ES-I3 (cell line): ENCODE results near the gene FSTL4.

Source experiments
- H3K36me3 ChIP-seq: 2 replicates; pipeline ENCODE4 v1.6.1; 2013; ENCODE audit warnings: mild to moderate bottlenecking, low read length, control low read depth, moderate library complexity; ENCODE audit not compliant: insufficient read depth
- H3K4me1 ChIP-seq: 2 replicates; pipeline ENCODE4 v1.6.1; 2013; ENCODE audit warnings: mild to moderate bottlenecking, control low read depth, low read length; ENCODE audit not compliant: insufficient read depth
- H3K9ac ChIP-seq: 2 replicates; pipeline ENCODE4 v1.6.1; 2013; ENCODE audit warnings: low read depth, mild to moderate bottlenecking, low read length, moderate library complexity
- H3K9me3 ChIP-seq: 2 replicates; pipeline ENCODE4 v1.6.1; 2013; ENCODE audit warnings: mild to moderate bottlenecking, low read length, moderate library complexity; ENCODE audit not compliant: control insufficient read depth, insufficient read depth

The FSTL4 gene

DNA sequence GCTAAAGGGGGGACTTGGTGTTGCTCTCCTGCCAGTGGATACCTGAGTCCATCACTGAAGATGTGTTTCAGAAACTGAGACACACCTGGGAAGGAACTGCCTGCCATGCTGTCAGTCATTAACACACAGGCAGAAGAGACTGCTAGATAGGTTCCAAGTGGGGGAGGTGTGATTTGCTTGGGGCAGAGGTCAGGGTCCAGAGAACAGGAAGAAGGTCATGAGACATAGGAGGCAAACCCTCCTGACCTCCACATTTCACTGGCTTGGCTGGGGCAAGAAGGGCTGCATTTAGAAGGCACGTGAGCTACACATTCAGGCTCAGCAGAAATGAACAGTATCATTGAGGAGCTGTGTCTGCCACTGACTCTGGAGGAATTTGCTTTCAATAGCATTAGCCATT, 344.7 kb downstream of the FSTL4 start:
- no peaks in the 10 kb centered on the region for H3K4me1 ChIP-seq
- no peaks in the 10 kb centered on the region for H3K9me3 ChIP-seq
- H3K9ac ChIP-seq, result no peak overlapping the region
- no peaks in the 10 kb centered on the region for H3K36me3 ChIP-seq

- Histone ChIP-seq H3K9ac (no peak overlapping the region), H3K4me1 (no peaks in the 10 kb centered on the region), H3K36me3 (no peaks in the 10 kb centered on the region), H3K9me3 (no peaks in the 10 kb centered on the region)
Measured at GRCh38 chr5:133266966-133267365, 345.4 kb downstream of the FSTL4 start.

GRCh38 chr5:133266527-133266878, 345.8 kb downstream of the FSTL4 start:
- no peaks in the 10 kb centered on the region for H3K4me1 ChIP-seq
- no peaks in the 10 kb centered on the region for H3K9me3 ChIP-seq
- H3K36me3 ChIP-seq, result no peaks in the 10 kb centered on the region
- H3K9ac ChIP-seq, result no peak overlapping the region

DNA sequence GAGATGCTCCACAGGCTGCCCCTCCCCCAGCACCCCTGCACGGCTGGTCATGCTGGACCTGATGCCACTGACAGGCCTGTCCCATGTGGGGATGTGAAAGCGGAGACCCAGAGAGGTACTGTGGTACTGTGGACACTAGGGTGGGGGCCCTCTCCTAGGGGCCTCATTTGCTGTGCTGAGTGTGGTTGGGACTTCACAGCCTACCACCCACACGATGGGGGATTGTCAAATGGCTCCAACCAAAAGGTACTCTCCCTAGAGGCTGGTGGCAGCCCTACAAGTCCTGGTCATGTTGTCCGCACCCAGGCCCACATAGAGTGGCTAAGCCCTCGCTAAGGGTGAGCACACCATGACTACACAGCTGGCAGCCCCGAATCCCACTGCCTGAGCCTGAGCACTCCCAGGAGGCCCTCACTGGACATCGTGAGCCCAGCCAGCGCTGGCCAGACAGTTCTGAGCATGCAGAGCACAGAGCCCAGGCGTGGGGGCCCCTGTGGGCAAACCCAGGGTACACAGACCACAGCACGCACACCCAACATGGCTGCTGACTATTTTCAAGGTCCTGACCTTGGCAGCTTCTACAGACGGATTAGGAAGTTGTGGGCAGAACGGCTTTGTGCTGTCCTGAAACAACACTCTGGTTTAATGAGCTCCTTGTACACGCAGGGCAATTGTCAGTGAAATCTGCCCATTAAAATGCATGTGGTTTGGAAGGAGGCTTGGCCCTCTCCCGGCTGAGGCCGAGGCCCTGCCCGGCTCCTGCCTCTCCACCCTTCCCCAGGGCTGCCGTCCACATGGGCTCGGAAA, 346.4 kb downstream of the FSTL4 start:
- Histone ChIP-seq H3K9me3 (no peaks in the 10 kb centered on the region), H3K9ac (no peak overlapping the region), H3K4me1 (no peaks in the 10 kb centered on the region), H3K36me3 (no peaks in the 10 kb centered on the region)

DNA sequence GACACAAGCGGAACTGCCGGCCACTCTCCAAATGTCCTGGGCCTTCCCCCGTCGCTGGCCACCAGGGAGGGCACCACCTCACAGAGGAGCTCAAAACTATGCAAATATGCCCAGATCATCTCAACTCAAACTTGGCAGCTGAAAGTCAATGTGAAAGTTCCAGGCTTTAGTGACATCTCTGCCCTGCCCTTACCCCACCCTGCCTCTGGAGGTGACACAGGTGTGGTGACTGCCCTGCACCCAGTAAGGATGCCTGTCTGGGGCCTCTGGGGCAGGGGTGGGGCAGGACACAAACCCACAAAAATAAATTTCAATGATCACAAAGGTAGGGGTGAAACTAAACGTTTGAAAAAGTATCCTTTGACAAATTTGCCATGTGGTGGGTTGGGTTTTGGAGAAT, 347.1 kb downstream of the FSTL4 start:
- no peaks in the 10 kb centered on the region for H3K9me3 ChIP-seq
- H3K36me3 ChIP-seq, result no peaks in the 10 kb centered on the region
- H3K4me1 ChIP-seq, result no peaks in the 10 kb centered on the region
- H3K9ac ChIP-seq, result no peak overlapping the region

DNA sequence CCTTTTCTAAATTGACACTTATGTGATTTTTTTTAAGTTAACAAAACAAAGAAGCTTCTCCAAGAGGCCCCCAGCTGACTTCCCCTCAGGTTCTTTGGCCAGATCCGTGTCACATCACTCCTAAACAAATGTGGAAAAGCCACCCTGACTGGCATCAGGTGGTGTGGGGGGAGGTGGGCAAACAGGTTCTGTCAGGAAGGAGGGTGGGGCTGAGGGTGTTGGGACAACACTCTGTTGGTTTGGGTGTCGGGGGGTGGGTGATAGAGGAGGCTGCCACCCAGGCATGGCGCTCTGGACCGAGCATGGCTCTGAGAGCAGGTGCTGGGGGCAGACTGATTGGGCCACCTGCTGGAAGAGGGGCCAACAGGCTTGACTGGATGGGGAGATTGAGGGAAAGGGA, 349.7 kb downstream of the FSTL4 start:
- no peaks in the 10 kb centered on the region for H3K4me1 ChIP-seq
- no peak overlapping the region for H3K9ac ChIP-seq
- no peaks in the 10 kb centered on the region; the same call in 1 of the 2 replicates for H3K36me3 ChIP-seq
- H3K9me3 ChIP-seq, result no peaks in the 10 kb centered on the region

GRCh38 chr5:133261993-133262392, 350.3 kb downstream of the FSTL4 start:
- H3K9ac ChIP-seq, result no peak overlapping the region
- no peaks in the 10 kb centered on the region; the same call in 1 of the 2 replicates for H3K36me3 ChIP-seq
- no peaks in the 10 kb centered on the region for H3K9me3 ChIP-seq
- no peaks in the 10 kb centered on the region for H3K4me1 ChIP-seq

GRCh38 chr5:133260715-133261114, 351.6 kb downstream of the FSTL4 start:
- no peaks in the 10 kb centered on the region for H3K4me1 ChIP-seq
- H3K36me3 ChIP-seq, result no peaks in the 10 kb centered on the region; the same call in 1 of the 2 replicates
- no peak overlapping the region for H3K9ac ChIP-seq
- H3K9me3 ChIP-seq, result no peaks in the 10 kb centered on the region

- Histone ChIP-seq H3K9ac (no peak overlapping the region), H3K36me3 (no peaks in the 10 kb centered on the region; the same call in 1 of the 2 replicates), H3K4me1 (no peaks in the 10 kb centered on the region), H3K9me3 (no peaks in the 10 kb centered on the region)
Measured at GRCh38 chr5:133259199-133259997, 352.9 kb downstream of the FSTL4 start.

DNA sequence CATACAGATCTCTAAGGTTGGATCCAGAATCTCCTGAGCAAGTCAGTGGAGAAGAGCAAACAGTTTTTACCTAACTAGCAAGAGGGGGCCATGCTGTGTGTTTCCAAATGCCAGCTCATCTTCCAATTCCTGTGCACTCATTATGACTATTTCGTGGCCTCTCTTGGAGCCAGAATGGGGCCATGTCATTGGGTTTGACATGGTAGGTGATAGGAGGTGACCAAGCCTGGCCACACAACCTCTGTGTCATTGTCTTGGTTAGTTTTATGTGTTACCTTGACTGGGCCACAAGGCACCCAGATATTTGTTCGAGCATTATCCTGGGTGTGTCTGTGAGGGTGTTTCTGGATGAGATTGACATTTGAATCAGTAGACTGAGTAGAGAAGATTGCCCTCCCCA, 354.4 kb downstream of the FSTL4 start:
- H3K4me1 ChIP-seq, result no peaks in the 10 kb centered on the region
- H3K9me3 ChIP-seq, result no peaks in the 10 kb centered on the region
- no peak overlapping the region for H3K9ac ChIP-seq
- H3K36me3 ChIP-seq, result no peaks in the 10 kb centered on the region; the same call in 1 of the 2 replicates

DNA sequence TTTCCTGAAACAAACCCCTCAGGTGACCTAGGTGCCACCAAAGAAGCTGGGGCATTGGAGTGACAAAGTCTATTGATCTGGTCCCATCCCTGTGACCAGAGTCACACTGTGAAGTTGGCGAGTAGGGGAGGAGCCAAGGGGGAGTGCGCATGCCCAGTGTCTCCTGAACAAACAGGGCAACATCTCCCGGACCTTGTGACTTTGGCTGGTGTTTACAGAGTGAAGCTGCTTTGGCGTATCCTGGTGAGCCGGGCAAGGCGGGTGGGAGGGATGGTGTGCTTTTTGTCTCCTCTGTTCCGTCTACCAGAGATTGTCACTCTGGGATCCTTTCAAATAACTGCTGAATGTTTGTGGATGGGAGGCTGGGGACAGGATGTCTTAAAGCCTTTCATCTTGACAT, 356.1 kb downstream of the FSTL4 start:
- no peak overlapping the region for H3K9ac ChIP-seq
- no peaks in the 10 kb centered on the region for H3K9me3 ChIP-seq
- peaks cover 3% of the 10 kb centered on the region; the same call in 1 of the 2 replicates for H3K4me1 ChIP-seq
- no peaks in the 10 kb centered on the region; the same call in 1 of the 2 replicates for H3K36me3 ChIP-seq

- Histone ChIP-seq H3K9me3 (no peaks in the 10 kb centered on the region), H3K36me3 (no peaks in the 10 kb centered on the region; the same call in 1 of the 2 replicates), H3K9ac (no peak overlapping the region), H3K4me1 (peaks cover 3% of the 10 kb centered on the region; the same call in 1 of the 2 replicates)
Measured at GRCh38 chr5:133254803-133255202, 357.5 kb downstream of the FSTL4 start.

- Histone ChIP-seq H3K9me3 (no peaks in the 10 kb centered on the region), H3K9ac (no peak overlapping the region), H3K4me1 (peaks cover 3% of the 10 kb centered on the region; the same call in 1 of the 2 replicates), H3K36me3 (no peaks in the 10 kb centered on the region; the same call in 1 of the 2 replicates)
Measured at GRCh38 chr5:133253671-133254070, 358.7 kb downstream of the FSTL4 start.

DNA sequence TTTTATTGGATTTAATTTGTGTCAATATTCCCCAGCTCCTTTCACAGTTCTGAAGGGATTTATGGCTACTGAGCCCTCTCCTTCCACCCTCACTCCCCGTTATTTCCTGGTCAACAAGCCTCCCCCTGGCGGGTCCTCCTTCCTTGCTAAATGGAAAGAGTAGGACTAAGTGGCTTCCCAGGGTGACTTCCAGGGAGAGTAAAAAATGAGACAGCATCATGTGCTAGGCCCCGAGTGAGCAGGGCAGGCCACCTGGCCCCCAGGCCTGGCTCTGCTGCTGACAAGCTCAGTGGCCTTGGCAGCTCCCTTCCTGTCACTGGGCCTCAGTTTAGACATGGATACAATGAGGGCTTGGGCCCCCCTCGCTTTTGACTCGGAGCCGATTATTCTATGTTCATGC, 359.3 kb downstream of the FSTL4 start:
- no peaks in the 10 kb centered on the region for H3K9me3 ChIP-seq
- H3K36me3 ChIP-seq, result no peaks in the 10 kb centered on the region; the same call in 1 of the 2 replicates
- no peak overlapping the region for H3K9ac ChIP-seq
- peaks cover 3% of the 10 kb centered on the region; the same call in 1 of the 2 replicates for H3K4me1 ChIP-seq

DNA sequence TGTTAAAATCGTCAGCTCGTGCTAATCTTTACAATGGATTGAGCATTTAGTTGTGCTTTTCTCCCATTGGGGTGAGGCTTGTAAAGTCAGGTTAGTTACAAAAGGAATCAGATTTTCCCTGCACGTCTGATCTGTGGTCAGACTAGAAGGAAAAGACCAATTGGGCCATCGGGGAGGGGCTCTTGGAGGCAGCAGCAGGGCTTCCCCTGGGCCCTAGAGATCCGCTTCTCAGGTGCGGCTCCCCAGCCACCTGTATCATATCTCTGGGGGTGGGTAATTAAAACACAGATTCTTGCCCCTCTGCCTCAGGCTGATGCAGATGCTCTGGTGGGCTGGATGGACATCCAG, 360.2 kb downstream of the FSTL4 start:
- H3K36me3 ChIP-seq, result no peaks in the 10 kb centered on the region
- peak overlapping the region; percentile 30 for H3K9ac ChIP-seq
- H3K9me3 ChIP-seq, result no peaks in the 10 kb centered on the region
- peaks cover 3% of the 10 kb centered on the region; the same call in 1 of the 2 replicates for H3K4me1 ChIP-seq
